Mesenchymal stem cell (in vitro differentiated cells and primary cell): Measurements from ENCODE around the gene NPTN.

Experiments used
- DNase-seq: peaks from one replicate; pipeline ENCODE4 v3.0.0-alpha.2; 2013
- H2AFZ ChIP-seq: one replicate; pipeline ENCODE4 v1.6.1; 2013; ENCODE audit warnings: low read depth, mild to moderate bottlenecking, control low read depth, inconsistent platforms, low read length, moderate library complexity
- H2AK5ac ChIP-seq: 2 replicates; pipeline ENCODE4 v1.6.1; 2013; ENCODE audit warnings: low read length, moderate library complexity, mild to moderate bottlenecking, inconsistent platforms; ENCODE audit not compliant: severe bottlenecking
- H2BK120ac ChIP-seq: one replicate; pipeline ENCODE4 v1.6.1; 2013; ENCODE audit warnings: low read depth, mild to moderate bottlenecking, inconsistent platforms, low read length, moderate library complexity
- H2BK12ac ChIP-seq, 2 experiments: one replicate each; pipeline ENCODE4 v1.6.1; 2013; ENCODE audit warnings: inconsistent platforms in 2 of 2, low read length in 2 of 2, mild to moderate bottlenecking in 2 of 2, moderate library complexity in 2 of 2, control low read depth in 1 of 2
- H2BK15ac ChIP-seq: one replicate; pipeline ENCODE4 v1.6.1; 2013; ENCODE audit warnings: mild to moderate bottlenecking, low read depth, inconsistent platforms; ENCODE audit not compliant: poor library complexity, severe bottlenecking
- H2BK5ac ChIP-seq: 2 replicates; pipeline ENCODE4 v1.6.1; 2013; ENCODE audit warnings: low read depth, mild to moderate bottlenecking, low read length, control low read depth, inconsistent platforms; ENCODE audit not compliant: poor library complexity, severe bottlenecking
- H3K14ac ChIP-seq, 2 experiments: one replicate each; pipeline ENCODE4 v1.6.1; 2013; ENCODE audit warnings: inconsistent platforms in 2 of 2, low read length in 2 of 2, control low read depth in 1 of 2, mild to moderate bottlenecking in 1 of 2, moderate library complexity in 1 of 2
- H3K18ac ChIP-seq, 2 experiments: one replicate each; pipeline ENCODE4 v1.6.1; 2013; ENCODE audit warnings: inconsistent platforms in 2 of 2, low read length in 2 of 2, control low read depth in 1 of 2, low read depth in 1 of 2, mild to moderate bottlenecking in 1 of 2
- H3K23ac ChIP-seq, 2 experiments: one replicate each; pipeline ENCODE4 v1.6.1; 2013; ENCODE audit warnings: inconsistent platforms in 2 of 2, low read length in 2 of 2, mild to moderate bottlenecking in 2 of 2, moderate library complexity in 2 of 2, control low read depth in 1 of 2
- H3K27ac ChIP-seq: 2 replicates; pipeline ENCODE4 v1.5.1; 2013; ENCODE audit warnings: mild to moderate bottlenecking, moderate library complexity, low read length, control low read depth, inconsistent platforms; ENCODE audit not compliant: poor library complexity, severe bottlenecking
- H3K27me3 ChIP-seq, 2 experiments: 2 replicates each; pipeline versions ENCODE4 v1.6.1 to v1.7.0; 2013; ENCODE audit warnings: low read length in 2 of 2, mild to moderate bottlenecking in 2 of 2, moderate library complexity in 2 of 2, control low read depth in 1 of 2, inconsistent platforms in 1 of 2; ENCODE audit not compliant: control insufficient read depth in 1 of 2, insufficient read depth in 1 of 2
- H3K36me3 ChIP-seq, 2 experiments: 2 replicates each; pipeline versions ENCODE4 v1.6.1 to v1.7.0; 2013; ENCODE audit warnings: low read length in 2 of 2, control low read depth in 1 of 2, inconsistent platforms in 1 of 2, low read depth in 1 of 2, mild to moderate bottlenecking in 1 of 2; ENCODE audit not compliant: insufficient read depth in 2 of 2, control insufficient read depth in 1 of 2
- H3K4ac ChIP-seq, 2 experiments: one replicate each; pipeline ENCODE4 v1.6.1; 2013; ENCODE audit warnings: inconsistent platforms in 2 of 2, low read length in 2 of 2, mild to moderate bottlenecking in 2 of 2, moderate library complexity in 2 of 2, control low read depth in 1 of 2, low read depth in 1 of 2
- H3K4me1 ChIP-seq: 2 replicates; pipeline ENCODE4 v1.6.1; 2013; ENCODE audit warnings: low read depth, low read length, control low read depth; ENCODE audit not compliant: control insufficient read depth, insufficient read depth
- H3K4me2 ChIP-seq: 2 replicates; pipeline ENCODE4 v1.6.1; 2013; ENCODE audit warnings: low read length, mild to moderate bottlenecking, inconsistent platforms; ENCODE audit not compliant: poor library complexity, severe bottlenecking
- H3K4me3 ChIP-seq, 2 experiments: 2 replicates each; pipeline versions ENCODE4 v1.5.1 to v1.7.0; 2013; ENCODE audit warnings: low read length in 2 of 2, mild to moderate bottlenecking in 2 of 2, control low read depth in 1 of 2, low read depth in 1 of 2; ENCODE audit not compliant: insufficient read depth in 1 of 2
- H3K79me1 ChIP-seq: replicated peaks from 2 replicates; pipeline ENCODE4 v1.6.1; 2013; ENCODE audit warnings: mild to moderate bottlenecking, control low read depth, low read length, inconsistent platforms; ENCODE audit not compliant: poor library complexity, severe bottlenecking
- H3K9ac ChIP-seq: 2 replicates; pipeline ENCODE4 v1.7.0; 2013; ENCODE audit warnings: mild to moderate bottlenecking, low read length, moderate library complexity
- H3K9me3 ChIP-seq: 2 replicates; pipeline ENCODE4 v1.7.0; 2013; ENCODE audit warnings: mild to moderate bottlenecking, low read length; ENCODE audit not compliant: control insufficient read depth
- H4K8ac ChIP-seq: one replicate; pipeline ENCODE4 v1.6.1; 2013; ENCODE audit warnings: inconsistent platforms, mild to moderate bottlenecking, low read length, moderate library complexity
- H4K91ac ChIP-seq: one replicate; pipeline ENCODE4 v1.6.1; 2013; ENCODE audit warnings: mild to moderate bottlenecking, low read length, inconsistent platforms
- WGBS: methylation state at CpG from one replicate; pipeline ENCODE4 v1.1.7; 2013; ENCODE audit warnings: mixed read lengths; 5-methylcytosine and 5-hydroxymethylcytosine counted together

The NPTN gene

GRCh38 chr15:73527598-73527997 lies 105.6 kb downstream of the NPTN start:
- H2AK5ac ChIP-seq: no peak overlapping the region
- H3K79me1 ChIP-seq: no peaks in the 10 kb centered on the region
- no peak overlapping the region for H2BK15ac ChIP-seq
- H3K9ac ChIP-seq: no peak overlapping the region
- no peak overlapping the region for H3K4me2 ChIP-seq
- no peak overlapping the region for H3K4me3 ChIP-seq
- no peak for DNase-seq
- no peaks in the 10 kb centered on the region for H3K27me3 ChIP-seq
- no peak overlapping the region for H2BK12ac ChIP-seq
- no peak overlapping the region for H3K18ac ChIP-seq
- no peaks in the 10 kb centered on the region for H3K4me1 ChIP-seq
- H4K91ac ChIP-seq: no peak overlapping the region
- no peak overlapping the region for H3K14ac ChIP-seq
- H2AFZ ChIP-seq: no peak overlapping the region
- H3K36me3 ChIP-seq: no peaks in the 10 kb centered on the region
- no peak overlapping the region for H2BK5ac ChIP-seq
- no peak overlapping the region for H2BK120ac ChIP-seq
- H3K23ac ChIP-seq: no peak overlapping the region
- no peaks in the 10 kb centered on the region for H3K9me3 ChIP-seq
- no peak overlapping the region for H3K27ac ChIP-seq
- H4K8ac ChIP-seq: no peak overlapping the region
- no peak overlapping the region for H3K4ac ChIP-seq
- WGBS: 96% methylated on average over 2 of the region's 2 CpGs

GRCh38 chr15:73524919-73525318 lies 108.3 kb downstream of the NPTN start:
- Histone ChIP-seq H2BK5ac (no peak overlapping the region), H2BK12ac (no peak overlapping the region), H3K9ac (no peak overlapping the region), H3K36me3 (no peaks in the 10 kb centered on the region), H3K79me1 (no peaks in the 10 kb centered on the region), H3K27ac (no peak overlapping the region), H2AK5ac (no peak overlapping the region), H3K4me3 (no peak overlapping the region), H3K4ac (no peak overlapping the region), H3K18ac (no peak overlapping the region), H3K14ac (no peak overlapping the region), H2BK15ac (no peak overlapping the region), H3K9me3 (no peaks in the 10 kb centered on the region), H3K23ac (no peak overlapping the region), H4K91ac (no peak overlapping the region), H3K4me2 (no peak overlapping the region), H3K27me3 (no peaks in the 10 kb centered on the region), H4K8ac (no peak overlapping the region), H2BK120ac (no peak overlapping the region), H2AFZ (no peak overlapping the region), H3K4me1 (no peaks in the 10 kb centered on the region)
- no peak for DNase-seq
- 93% methylated on average over 1 of the region's 1 CpG for whole genome bisulfite sequencing

- DNase-seq: no peak
- no CpG with 5 or more reads among the region's 1 CpG for WGBS
- Histone ChIP-seq H3K4me2 (no peak overlapping the region), H4K8ac (no peak overlapping the region), H3K4me1 (no peaks in the 10 kb centered on the region), H3K27me3 (peaks cover 0 to 6% of the 10 kb centered on the region in 2 experiments), H2BK15ac (no peak overlapping the region), H3K4ac (no peak overlapping the region), H4K91ac (no peak overlapping the region), H2BK5ac (no peak overlapping the region), H3K18ac (no peak overlapping the region), H2BK12ac (no peak overlapping the region), H3K4me3 (no peak overlapping the region), H2BK120ac (no peak overlapping the region), H3K23ac (no peak overlapping the region), H3K9me3 (no peaks in the 10 kb centered on the region), H3K36me3 (no peaks in the 10 kb centered on the region), H3K79me1 (no peaks in the 10 kb centered on the region), H2AK5ac (no peak overlapping the region), H3K14ac (no peak overlapping the region), H2AFZ (no peak overlapping the region), H3K27ac (no peak overlapping the region), H3K9ac (no peak overlapping the region)
Measured at GRCh38 chr15:73522011-73522410, 111.2 kb downstream of the NPTN start.

DNA sequence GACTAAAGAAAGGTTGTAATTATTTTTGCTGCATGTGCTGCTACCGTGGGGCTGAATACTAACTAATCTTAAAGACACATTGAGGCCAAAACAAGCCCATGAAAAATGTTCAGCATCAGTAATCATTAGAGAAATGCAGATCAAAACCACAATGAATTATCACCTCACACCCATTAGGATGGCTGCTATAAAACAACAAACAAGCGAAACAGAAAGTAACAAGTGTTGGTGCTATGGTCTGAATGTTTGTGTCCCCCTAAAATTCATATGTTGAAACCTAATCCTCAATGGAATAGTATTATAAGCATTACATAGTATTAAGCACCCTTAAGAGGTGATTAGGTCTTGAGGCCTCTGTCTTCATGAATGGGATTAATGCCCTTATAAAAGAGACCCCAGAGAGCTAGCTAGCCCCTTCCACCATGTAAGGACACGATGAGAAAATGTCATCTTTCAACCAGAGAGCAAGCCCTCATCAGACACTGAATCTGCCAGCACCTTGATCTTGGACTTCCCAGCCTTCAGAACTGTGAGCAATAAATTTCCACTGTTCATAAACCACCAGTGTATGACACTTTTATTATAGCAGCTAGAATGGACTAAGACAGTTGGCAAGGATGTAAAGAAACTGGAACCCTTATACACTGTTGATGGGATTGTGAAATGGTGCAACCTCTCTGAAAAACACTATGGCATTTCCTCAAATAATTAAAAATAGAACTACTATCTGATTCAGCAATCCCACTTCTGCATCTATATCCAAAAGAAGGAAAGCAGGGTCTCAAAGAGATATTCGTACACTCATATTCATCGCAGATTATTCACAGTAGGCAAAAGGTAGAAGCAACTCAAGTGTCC lies 114.1 kb downstream of the NPTN start:
- H2BK5ac ChIP-seq: no peak overlapping the region
- H2BK12ac ChIP-seq: no peak overlapping the region
- H3K4me1 ChIP-seq: no peaks in the 10 kb centered on the region
- H3K4ac ChIP-seq: no peak overlapping the region
- no peak overlapping the region for H3K4me3 ChIP-seq
- DNase-seq: no peak
- no peak overlapping the region for H2BK120ac ChIP-seq
- H2AFZ ChIP-seq: no peak overlapping the region
- H3K9me3 ChIP-seq: no peaks in the 10 kb centered on the region
- no peak overlapping the region for H4K8ac ChIP-seq
- H3K27ac ChIP-seq: no peak overlapping the region
- H3K14ac ChIP-seq: no peak overlapping the region
- H4K91ac ChIP-seq: no peak overlapping the region
- H2BK15ac ChIP-seq: no peak overlapping the region
- no peak overlapping the region for H2AK5ac ChIP-seq
- H3K4me2 ChIP-seq: no peak overlapping the region
- WGBS: 82% methylated on average over 4 of the region's 5 CpGs
- H3K9ac ChIP-seq: no peak overlapping the region
- no peaks in the 10 kb centered on the region for H3K79me1 ChIP-seq
- H3K18ac ChIP-seq: no peak overlapping the region
- peaks cover 0 to 6% of the 10 kb centered on the region in 2 experiments for H3K27me3 ChIP-seq
- no peak overlapping the region for H3K23ac ChIP-seq
- H3K36me3 ChIP-seq: no peaks in the 10 kb centered on the region
